Sigmoid colon (tissue), 4 donors: ENCODE measurements around the gene PHLDB1.

ENCODE experiments used
- EP300 ChIP-seq, 4 donors: sonication (generic); formaldehyde crosslinking; IDR thresholded peaks; one replicate each; pipeline ENCODE4 v1.6.1; 2017; ENCODE audit warnings: antibody characterized with exemption in 4 of 4
- TF ChIP-seq, protein P1 (sequence below), 4 experiments: fragments of 450-650 bp in 3 of 4; fragments of 200-600 bp in 1 of 4; IDR thresholded peaks; one replicate each; pipeline ENCODE4 v1.5.1; 2016 to 2019; ENCODE audit warnings: antibody characterized with exemption in 4 of 4, mild to moderate bottlenecking in 3 of 4, moderate library complexity in 2 of 4

DNA sequence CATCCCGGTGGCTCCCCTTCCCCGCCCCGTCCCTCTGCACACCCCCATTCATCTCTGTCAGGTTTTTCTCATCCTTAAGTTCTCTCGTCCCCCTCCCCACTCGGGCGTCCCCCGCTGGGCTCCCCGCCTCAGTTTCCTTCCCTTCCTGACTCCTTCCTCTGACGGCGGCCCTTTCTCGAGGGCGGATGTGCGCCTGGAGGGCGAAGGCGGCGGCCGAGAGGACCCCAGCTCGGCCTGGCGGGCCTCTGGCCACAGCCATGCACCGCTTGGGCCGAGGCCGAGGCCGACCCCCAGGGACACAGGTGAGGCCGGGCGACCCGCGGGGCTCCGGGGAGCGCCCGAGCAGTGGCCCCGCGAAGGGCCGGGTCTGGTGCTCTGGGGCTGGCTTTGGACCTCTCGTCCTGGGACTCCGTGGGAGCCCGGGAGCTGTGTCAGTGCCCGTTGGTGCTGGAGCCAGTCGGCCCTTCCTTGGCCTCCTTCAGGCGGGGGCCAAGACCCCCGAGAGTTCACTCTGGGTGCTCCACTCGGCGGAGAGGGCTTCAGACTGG, 2.9 kb downstream of the PHLDB1 start:
- TF ChIP-seq EP300 (IDR thresholded peaks at IDR 0.05): no peak
- TF ChIP-seq, protein P1, sequence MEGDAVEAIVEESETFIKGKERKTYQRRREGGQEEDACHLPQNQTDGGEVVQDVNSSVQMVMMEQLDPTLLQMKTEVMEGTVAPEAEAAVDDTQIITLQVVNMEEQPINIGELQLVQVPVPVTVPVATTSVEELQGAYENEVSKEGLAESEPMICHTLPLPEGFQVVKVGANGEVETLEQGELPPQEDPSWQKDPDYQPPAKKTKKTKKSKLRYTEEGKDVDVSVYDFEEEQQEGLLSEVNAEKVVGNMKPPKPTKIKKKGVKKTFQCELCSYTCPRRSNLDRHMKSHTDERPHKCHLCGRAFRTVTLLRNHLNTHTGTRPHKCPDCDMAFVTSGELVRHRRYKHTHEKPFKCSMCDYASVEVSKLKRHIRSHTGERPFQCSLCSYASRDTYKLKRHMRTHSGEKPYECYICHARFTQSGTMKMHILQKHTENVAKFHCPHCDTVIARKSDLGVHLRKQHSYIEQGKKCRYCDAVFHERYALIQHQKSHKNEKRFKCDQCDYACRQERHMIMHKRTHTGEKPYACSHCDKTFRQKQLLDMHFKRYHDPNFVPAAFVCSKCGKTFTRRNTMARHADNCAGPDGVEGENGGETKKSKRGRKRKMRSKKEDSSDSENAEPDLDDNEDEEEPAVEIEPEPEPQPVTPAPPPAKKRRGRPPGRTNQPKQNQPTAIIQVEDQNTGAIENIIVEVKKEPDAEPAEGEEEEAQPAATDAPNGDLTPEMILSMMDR (IDR thresholded peaks at IDR 0.05): no peak
